GM12892 (cell line): ENCODE measurements around the gene TSBP1.

Source experiments
- POLR2A ChIP-seq: IDR thresholded peaks from 2 replicates; pipeline ENCODE4 v1.6.1; 2011; ENCODE audit warnings: low read depth, low read length, control low read depth
- TAF1 ChIP-seq: IDR thresholded peaks from 2 replicates; pipeline ENCODE4 v1.6.1; 2011; ENCODE audit warnings: low read depth, mild to moderate bottlenecking, control low read depth, low read length, borderline replicate concordance

DNA sequence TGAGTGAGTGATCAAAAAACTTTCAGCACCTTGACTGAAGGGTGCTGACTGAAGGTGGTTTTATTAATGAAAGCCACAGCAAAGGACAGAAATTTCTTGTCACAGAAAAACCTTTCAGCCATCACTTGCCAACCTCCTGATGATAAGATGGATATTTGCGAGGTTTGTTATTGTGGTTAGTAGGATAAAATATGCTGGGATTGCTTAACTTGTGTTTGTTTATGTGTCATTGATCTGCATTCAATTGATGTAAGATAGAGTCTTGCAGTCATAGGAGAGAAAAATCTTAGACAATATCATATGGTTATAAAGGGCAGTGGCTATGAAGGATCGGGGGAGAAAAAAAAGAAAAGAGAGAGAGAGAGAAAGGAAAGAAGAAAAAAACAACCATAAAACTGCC lies 1.2 kb downstream of the TSBP1 start:
- TF ChIP-seq POLR2A (no peak), TAF1 (no peak)
